Gastroesophageal sphincter (tissue), 4 donors: Measurements from ENCODE around the gene TSKU. TPM values are rescaled to one million over a fixed set of nuclear protein-coding genes. Genes with fewer than 3 reads are reported as not detected.
"Not testable (repeated sequence)": the region's sequence is repeated elsewhere in the genome, so short reads cannot be mapped to it uniquely, and the experiment has no call there.

ENCODE experiments used
- ATAC-seq: fragments of 150-250 bp; one replicate; pipeline ENCODE4 v1.9.1; 2016; ENCODE audit warnings: mild to moderate bottlenecking, moderate library complexity
- H3K27ac ChIP-seq, 4 donors: fragments of 200-600 bp; sonication (generic) in 3 of 4; 1 replicate in 3 of 4; 2 replicates in 1 of 4; pipeline ENCODE4 v1.5.1; 2016 to 2019
- H3K27me3 ChIP-seq: fragments of 200-600 bp; sonication (generic); one replicate; pipeline ENCODE4 v1.5.1; 2019
- H3K36me3 ChIP-seq, 2 donors: fragments of 200-600 bp; sonication (generic); one replicate each; pipeline ENCODE4 v1.5.1; 2019; ENCODE audit warnings: control low read depth in 1 of 2
- H3K4me1 ChIP-seq, 3 donors: fragments of 200-600 bp; sonication (generic); 1 replicate in 2 of 3; 2 replicates in 1 of 3; pipeline ENCODE4 v1.5.1; 2016 to 2019; ENCODE audit warnings: control low read depth in 2 of 3
- H3K4me3 ChIP-seq, 2 donors: fragments of 200-600 bp; sonication (generic); one replicate each; pipeline ENCODE4 v1.5.1; 2019; ENCODE audit warnings: mild to moderate bottlenecking in 1 of 2, moderate library complexity in 1 of 2
- H3K9me3 ChIP-seq, 3 donors: fragments of 200-600 bp; sonication (generic); one replicate each; pipeline ENCODE4 v1.5.1; 2017 to 2019; ENCODE audit warnings: control low read depth in 2 of 3
- CTCF ChIP-seq, 4 experiments: fragments of 200-600 bp in 2 of 4; fragments of 450-650 bp in 2 of 4; sonication (generic) in 1 of 4; IDR thresholded peaks; one replicate each; pipeline ENCODE4 v1.5.1; 2017 to 2019; ENCODE audit warnings: antibody characterized with exemption in 4 of 4, mild to moderate bottlenecking in 2 of 4, moderate library complexity in 2 of 4
- EP300 ChIP-seq: sonication (generic); formaldehyde crosslinking; IDR thresholded peaks from one replicate; pipeline ENCODE4 v1.6.1; 2017; ENCODE audit warnings: antibody characterized with exemption, mild to moderate bottlenecking
- POLR2A ChIP-seq, 2 donors: fragments of 450-650 bp; IDR thresholded peaks; one replicate each; pipeline ENCODE4 v1.6.1; 2017; ENCODE audit warnings: antibody characterized with exemption in 2 of 2, mild to moderate bottlenecking in 2 of 2, moderate library complexity in 1 of 2
- POLR2AphosphoS5 ChIP-seq: sonication (generic); formaldehyde crosslinking; IDR thresholded peaks from one replicate; pipeline ENCODE4 v1.6.1; 2017; ENCODE audit warnings: antibody characterized with exemption
- WGBS, 2 donors: methylation state at CpG; one replicate each; pipeline ENCODE4 v1.1.5; 2018; ENCODE audit warnings: low coverage in 1 of 2; 5-methylcytosine and 5-hydroxymethylcytosine counted together
- total RNA-seq, 4 donors: library from RNA; depleted of rRNA; stranded (reverse); fragments of >200 nt; gene quantifications; one replicate each; pipeline ENCODE4 v1.1.0, GENCODE V29; 2016

Gene TSKU
- total RNA-seq = 10 to 100 TPM; 23.5 to 53.7 (median 38.2) TPM

GRCh38 chr11:76783294-76783895 is at the start of gene TSKU:
Gene TSKU, plus strand, starts transcription at chr11:76783356. Its CDS starts 12,261 bp downstream, at chr11:76795617.
- TF ChIP-seq EP300 (no peak), CTCF (IDR thresholded peaks at IDR 0.05) (no peak), POLR2A (IDR thresholded peaks at IDR 0.05) (peak in 1 of 2 donors; percentile 42), POLR2AphosphoS5 (no peak)
- Histone ChIP-seq H3K4me1 (peaks cover 0 to 75% (median 6%) of the 10 kb centered on the region in 3 donors), H3K27me3 (no peaks in the 10 kb centered on the region), H3K36me3 (no peaks in the 10 kb centered on the region), H3K27ac (peak within 1 kb of the TSS; percentile 31 to 94 (median 90)), H3K9me3 (no peaks in the 10 kb centered on the region), H3K4me3 (peak within 1 kb of the TSS; percentile 48 to 84)
- ATAC-seq = peak; percentile 7
- no CpG with 5 or more reads among the region's 76 CpGs for WGBS, 2 donors

GRCh38 chr11:76733906-76734305 is 49.2 kb upstream of the TSKU start:
- 0% methylated on average over 1 of the region's 3 CpGs; no CpG with 5 or more reads in 1 of the 2 donors for WGBS, 2 donors
- peak; percentile 57 to 80 (median 73) for TF ChIP-seq CTCF (IDR thresholded peaks at IDR 0.05)
- peaks cover 0 to 12% (median 0%) of the 10 kb centered on the region in 3 donors for H3K4me1 ChIP-seq
- not testable (repeated sequence) for H3K27me3 ChIP-seq, H3K36me3 ChIP-seq, H3K4me3 ChIP-seq, H3K27ac ChIP-seq, H3K9me3 ChIP-seq
- peak; percentile 53 for ATAC-seq

- Histone ChIP-seq H3K4me1 (peaks cover 0 to 16% (median 0%) of the 10 kb centered on the region in 3 donors), H3K36me3 (no peaks in the 10 kb centered on the region), H3K4me3 (no peak overlapping the region), H3K9me3 (no peaks in the 10 kb centered on the region), H3K27me3 (no peaks in the 10 kb centered on the region), H3K27ac (no peak overlapping the region)
- WGBS, 2 donors = 72 to 73% methylated on average over 7 to 11 of the region's 12 CpGs
- TF ChIP-seq EP300 = no peak
- TF ChIP-seq POLR2A (IDR thresholded peaks at IDR 0.05) = no peak
- ATAC-seq = no peak
Measured at GRCh38 chr11:76734456-76735420, 48.4 kb upstream of the TSKU start.

DNA sequence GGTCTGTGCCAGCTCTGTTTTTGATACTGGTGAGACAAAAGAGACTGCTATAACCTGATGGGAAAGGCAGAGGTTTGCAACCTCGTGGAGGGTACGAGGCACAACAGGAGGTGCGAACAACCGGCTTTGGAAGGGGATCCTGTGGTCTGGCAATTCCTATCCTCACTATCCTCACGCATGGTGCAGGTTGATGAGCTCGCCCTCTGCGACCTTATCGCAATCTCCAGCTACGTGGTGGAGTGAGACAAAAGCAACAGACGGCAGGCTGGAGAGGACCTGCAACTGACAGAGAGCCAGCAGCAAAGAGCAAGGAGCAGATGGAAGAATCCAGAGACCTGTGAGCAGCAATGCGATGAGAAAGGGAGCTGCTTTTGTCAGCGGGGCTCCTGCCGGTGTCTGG is 47.3 kb upstream of the TSKU start:
- no peak for ATAC-seq
- no peak overlapping the region for H3K27ac ChIP-seq
- no peaks in the 10 kb centered on the region for H3K36me3 ChIP-seq
- WGBS, 2 donors = 89 to 95% methylated on average over 3 to 13 of the region's 13 CpGs
- no peaks in the 10 kb centered on the region for H3K27me3 ChIP-seq
- no peak for TF ChIP-seq CTCF (IDR thresholded peaks at IDR 0.05)
- no peak for TF ChIP-seq EP300
- TF ChIP-seq POLR2A (IDR thresholded peaks at IDR 0.05) = no peak
- no peak for TF ChIP-seq POLR2AphosphoS5
- no peak overlapping the region for H3K4me3 ChIP-seq
- H3K4me1 ChIP-seq = peaks cover 0 to 16% (median 0%) of the 10 kb centered on the region in 3 donors
- no peaks in the 10 kb centered on the region for H3K9me3 ChIP-seq

DNA sequence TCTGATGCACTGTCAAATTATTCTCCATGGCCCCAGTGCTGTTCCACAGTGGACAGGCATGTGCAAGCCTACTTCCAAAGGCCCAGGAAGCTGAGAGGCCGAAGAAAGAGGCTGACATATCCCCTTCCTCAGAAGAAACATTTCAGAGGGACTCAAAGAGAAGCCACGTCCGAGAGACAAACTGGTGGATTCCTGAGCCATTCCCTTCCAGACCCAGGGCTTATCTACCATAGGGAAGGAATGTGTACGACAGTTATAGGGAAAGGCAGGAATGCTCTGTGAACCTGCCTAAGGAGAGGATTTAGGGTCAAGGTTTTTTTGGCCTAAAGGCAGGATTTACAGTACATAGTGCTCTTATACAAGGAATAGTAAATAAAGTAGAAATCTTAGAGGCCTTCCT is 46.9 kb upstream of the TSKU start:
- no peak overlapping the region for H3K27ac ChIP-seq
- H3K4me3 ChIP-seq = no peak overlapping the region
- TF ChIP-seq POLR2AphosphoS5 = no peak
- TF ChIP-seq CTCF (IDR thresholded peaks at IDR 0.05) = no peak
- TF ChIP-seq EP300 = no peak
- TF ChIP-seq POLR2A (IDR thresholded peaks at IDR 0.05) = no peak
- 100% methylated on average over 3 of the region's 4 CpGs; no CpG with 5 or more reads in 1 of the 2 donors for WGBS, 2 donors
- H3K9me3 ChIP-seq = no peaks in the 10 kb centered on the region
- H3K36me3 ChIP-seq = no peaks in the 10 kb centered on the region
- ATAC-seq = no peak
- H3K27me3 ChIP-seq = no peaks in the 10 kb centered on the region
- H3K4me1 ChIP-seq = peaks cover 0 to 16% (median 0%) of the 10 kb centered on the region in 3 donors
